ENCODE data around the gene GUCA2A. TPM values are rescaled to one million over a fixed set of nuclear protein-coding genes. Genes with fewer than 3 reads are reported as not detected.

GUCA2A gene
- total and polyA plus RNA-seq, 2 of the 8 experiments (the other 6 are each of a cell fraction or from before 2014, with no cell fraction given): not detected

GRCh38 chr1:42125552-42125951 is 39.0 kb downstream of the GUCA2A start (continued):
- TF ChIP-seq HDAC6 (IDR thresholded peaks at IDR 0.05; ENCODE audit: low read depth, low read length) (no peak), YY1 (IDR thresholded peaks at IDR 0.05; ENCODE audit: low read depth, low read length) (no peak), BRCA1 (IDR thresholded peaks at IDR 0.05; ENCODE audit: low read depth, low read length) (no peak), SAP30 (IDR thresholded peaks at IDR 0.05; ENCODE audit: insufficient read depth, insufficient replicate concordance, low read length) (no peak)

All from H1 (cell line).